ENCODE results near the gene TRIM17. TPM values are rescaled to one million over a fixed set of nuclear protein-coding genes. Genes with fewer than 3 reads are reported as not detected.

TRIM17 gene
- total and polyA plus RNA-seq, 3 donors from 2014 or later = 21.4 to 37.4 (median 33.6) TPM

DNA sequence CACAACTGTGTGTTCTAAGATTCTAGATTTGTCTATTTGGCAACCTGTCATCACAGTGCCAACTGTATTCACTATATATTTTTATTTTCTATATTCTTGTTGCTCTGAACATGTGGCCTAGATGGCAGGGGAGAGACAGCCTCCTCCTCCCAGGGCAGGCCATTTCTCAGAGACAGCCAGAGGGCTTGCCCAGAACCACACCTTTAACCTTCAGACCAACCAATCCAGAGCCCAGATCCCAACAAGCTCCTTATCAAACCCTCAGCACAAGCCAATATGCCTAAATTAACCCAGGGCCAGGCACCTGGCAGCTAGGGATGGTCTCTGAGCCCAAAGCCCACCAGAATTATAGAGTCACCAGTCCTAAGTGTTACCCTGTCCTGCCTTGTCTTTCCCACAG, 29.3 kb downstream of the TRIM17 start:
- intact Hi-C loops (cut with DNase I; ENCODE audit: low total_unique reads) = no loop called here
- H3K9me3 ChIP-seq = no peaks in the 10 kb centered on the region

DNA sequence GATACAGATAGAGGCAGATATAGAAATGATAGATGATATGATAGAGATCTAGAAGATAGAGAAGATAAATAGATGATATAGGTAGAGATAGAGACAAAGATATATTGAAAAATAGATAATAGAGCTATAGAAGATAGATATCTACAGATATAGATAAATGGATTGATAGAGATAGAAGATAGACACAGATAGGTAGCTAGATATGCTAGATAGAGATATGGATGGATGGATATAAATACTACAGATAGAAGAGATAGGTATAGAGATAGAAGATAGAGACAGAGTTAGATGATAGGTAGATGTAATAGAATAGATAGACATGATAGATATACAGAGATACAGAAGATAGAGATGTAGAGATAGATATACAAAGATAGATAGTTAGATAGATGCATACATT, 31.4 kb downstream of the TRIM17 start:
- Histone ChIP-seq H3K27me3 (no peaks in the 10 kb centered on the region), H3K4me3 (no peak overlapping the region), H3K9me3 (no peaks in the 10 kb centered on the region), H3K36me3 (ENCODE audit: low read depth, missing control alignments) (no peaks in the 10 kb centered on the region), H3K4me1 (no peaks in the 10 kb centered on the region), H3K27ac (no peak overlapping the region)
- intact Hi-C loops (cut with DNase I; ENCODE audit: low total_unique reads) = no loop called here
- TF ChIP-seq, protein P1, sequence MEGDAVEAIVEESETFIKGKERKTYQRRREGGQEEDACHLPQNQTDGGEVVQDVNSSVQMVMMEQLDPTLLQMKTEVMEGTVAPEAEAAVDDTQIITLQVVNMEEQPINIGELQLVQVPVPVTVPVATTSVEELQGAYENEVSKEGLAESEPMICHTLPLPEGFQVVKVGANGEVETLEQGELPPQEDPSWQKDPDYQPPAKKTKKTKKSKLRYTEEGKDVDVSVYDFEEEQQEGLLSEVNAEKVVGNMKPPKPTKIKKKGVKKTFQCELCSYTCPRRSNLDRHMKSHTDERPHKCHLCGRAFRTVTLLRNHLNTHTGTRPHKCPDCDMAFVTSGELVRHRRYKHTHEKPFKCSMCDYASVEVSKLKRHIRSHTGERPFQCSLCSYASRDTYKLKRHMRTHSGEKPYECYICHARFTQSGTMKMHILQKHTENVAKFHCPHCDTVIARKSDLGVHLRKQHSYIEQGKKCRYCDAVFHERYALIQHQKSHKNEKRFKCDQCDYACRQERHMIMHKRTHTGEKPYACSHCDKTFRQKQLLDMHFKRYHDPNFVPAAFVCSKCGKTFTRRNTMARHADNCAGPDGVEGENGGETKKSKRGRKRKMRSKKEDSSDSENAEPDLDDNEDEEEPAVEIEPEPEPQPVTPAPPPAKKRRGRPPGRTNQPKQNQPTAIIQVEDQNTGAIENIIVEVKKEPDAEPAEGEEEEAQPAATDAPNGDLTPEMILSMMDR (IDR thresholded peaks at IDR 0.05) = no peak
- no peak for TF ChIP-seq POLR2A (IDR thresholded peaks at IDR 0.05)
- no peak for DNase-seq

More for the DNA sequence above, 29.3 kb downstream of the TRIM17 start:
- H3K27me3 ChIP-seq = no peaks in the 10 kb centered on the region
- TF ChIP-seq, protein P1 (IDR thresholded peaks at IDR 0.05) = no peak
- TF ChIP-seq POLR2A (IDR thresholded peaks at IDR 0.05) = no peak
- no peak overlapping the region for H3K27ac ChIP-seq
- H3K4me1 ChIP-seq = no peaks in the 10 kb centered on the region
- no peak overlapping the region for H3K4me3 ChIP-seq
- no peaks in the 10 kb centered on the region for H3K36me3 ChIP-seq (ENCODE audit: low read depth, missing control alignments)
- DNase-seq = no peak

DNA sequence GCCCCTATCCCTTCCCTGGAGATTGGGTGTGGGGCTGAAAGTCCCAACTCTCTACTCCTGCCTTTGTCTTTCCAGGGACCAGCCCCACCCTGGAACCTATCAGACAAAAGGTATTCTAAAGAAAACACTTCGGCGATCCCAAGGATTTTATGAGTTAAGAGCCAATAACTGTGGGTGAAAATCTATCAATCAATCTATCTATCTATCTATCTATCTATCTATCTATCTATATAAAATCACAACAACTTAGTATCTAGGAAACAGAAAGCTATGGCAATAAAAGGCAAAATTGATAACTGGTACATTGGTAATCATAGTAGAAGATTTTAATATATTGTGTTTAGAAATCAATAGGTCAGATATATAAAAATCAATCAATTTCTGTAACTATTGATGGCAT, 32.9 kb downstream of the TRIM17 start:
- 94 to 96% methylated on average over 2 of the region's 2 CpGs for WGBS, 2 donors
- TF ChIP-seq, protein P1 (IDR thresholded peaks at IDR 0.05) = no peak
- no peak for TF ChIP-seq POLR2A (IDR thresholded peaks at IDR 0.05)
- Histone ChIP-seq H3K4me3 (no peak overlapping the region), H3K9me3 (no peaks in the 10 kb centered on the region), H3K27ac (no peak overlapping the region), H3K27me3 (no peaks in the 10 kb centered on the region), H3K36me3 (ENCODE audit: low read depth, missing control alignments) (no peaks in the 10 kb centered on the region), H3K4me1 (no peaks in the 10 kb centered on the region)
- DNase-seq = no peak
- intact Hi-C loops (cut with DNase I; ENCODE audit: low total_unique reads) = no loop called here

DNA sequence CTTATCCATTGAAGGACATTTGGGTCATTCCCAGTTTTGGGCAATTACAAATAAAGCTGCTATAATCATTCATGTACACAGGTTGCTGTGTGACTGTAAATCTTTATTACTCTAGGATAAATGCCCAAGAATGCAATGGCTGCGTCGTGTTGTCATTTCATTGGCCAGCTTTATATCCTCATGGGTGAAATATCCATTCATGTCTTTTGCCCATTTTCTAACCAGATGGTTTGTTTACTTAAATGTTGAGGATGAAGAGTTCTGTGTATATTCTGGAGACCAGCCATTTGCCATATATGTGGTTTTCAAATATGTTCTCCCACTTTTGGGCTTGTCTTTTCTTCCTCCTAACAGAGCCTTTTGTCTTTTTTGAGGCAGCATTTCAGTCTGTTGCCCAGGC, 35.3 kb downstream of the TRIM17 start:
- H3K4me3 ChIP-seq = no peak overlapping the region
- DNase-seq = no peak

DNA sequence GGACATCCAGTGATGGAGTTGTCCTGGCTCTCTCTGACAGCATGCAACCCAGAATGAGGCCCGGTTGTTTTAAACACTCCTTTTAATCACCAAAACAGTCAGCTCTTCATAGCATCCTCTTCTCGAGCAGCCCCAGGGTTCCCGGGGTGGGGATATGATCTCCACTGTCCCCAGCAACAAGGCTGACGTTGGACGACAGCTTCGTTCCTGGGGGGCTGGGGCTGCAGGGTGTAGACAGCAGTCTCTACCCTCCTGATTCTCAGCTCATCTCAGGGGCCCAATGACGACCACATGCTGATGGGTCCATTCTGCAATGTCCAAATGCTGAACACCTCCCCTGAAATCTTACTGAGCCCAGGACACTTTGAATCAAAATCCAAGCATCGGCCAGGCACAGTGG, 37.0 kb downstream of the TRIM17 start:
- intact Hi-C loops (cut with DNase I; ENCODE audit: low total_unique reads) = no loop called here
- H3K27me3 ChIP-seq = no peaks in the 10 kb centered on the region
- TF ChIP-seq POLR2A (IDR thresholded peaks at IDR 0.05) = no peak
- TF ChIP-seq, protein P1 (IDR thresholded peaks at IDR 0.05) = no peak
- 75 to 77% methylated on average over 7 to 8 of the region's 8 CpGs for WGBS, 2 donors
- no peak overlapping the region for H3K27ac ChIP-seq
- H3K36me3 ChIP-seq (ENCODE audit: low read depth, missing control alignments) = no peaks in the 10 kb centered on the region
- H3K4me1 ChIP-seq = peaks cover 7% of the 10 kb centered on the region
- no peak for DNase-seq
- no peak overlapping the region for H3K4me3 ChIP-seq
- no peaks in the 10 kb centered on the region for H3K9me3 ChIP-seq

More for the DNA sequence above, 35.3 kb downstream of the TRIM17 start:
- Histone ChIP-seq H3K9me3 (no peaks in the 10 kb centered on the region), H3K27ac (no peak overlapping the region), H3K4me1 (no peaks in the 10 kb centered on the region), H3K36me3 (ENCODE audit: low read depth, missing control alignments) (no peaks in the 10 kb centered on the region), H3K27me3 (no peaks in the 10 kb centered on the region)
- TF ChIP-seq POLR2A (IDR thresholded peaks at IDR 0.05) = no peak
- TF ChIP-seq, protein P1 (IDR thresholded peaks at IDR 0.05) = no peak
- intact Hi-C loops (cut with DNase I; ENCODE audit: low total_unique reads) = no loop called here
- WGBS, 2 donors = 98% methylated on average over 2 of the region's 2 CpGs

Data from testis (tissue), 3 donors.